ENCODE results near the gene ERBB2. TPM values are rescaled to one million over a fixed set of nuclear protein-coding genes. Genes with fewer than 3 reads are reported as not detected.

Gene ERBB2
- total and polyA plus RNA-seq, 2 of the 13 experiments (the other 11 are each of a cell fraction or from before 2014, with no cell fraction given) = 57.7 to 64.1 TPM

- TF ChIP-seq ZNF674 (CRISPR knock-in tag; IDR thresholded peaks at IDR 0.05; ENCODE audit: low read depth) (no peak), NFAT5 (CRISPR knock-in tag; IDR thresholded peaks at IDR 0.05) (peak; percentile 70; the same call in 1 of the 2 replicates), LBX2 (CRISPR knock-in tag; IDR thresholded peaks at IDR 0.05; ENCODE audit: borderline replicate concordance) (no peak), ESRRA (CRISPR knock-in tag; IDR thresholded peaks at IDR 0.05; ENCODE audit: low read depth) (0 out of 2 replicates have a peak, but pooled peaks have one; percentile 9), PBX2 (CRISPR knock-in tag; IDR thresholded peaks at IDR 0.05) (0 out of 2 replicates have a peak, but pooled peaks have one; percentile 20), NCOA5 (CRISPR knock-in tag; IDR thresholded peaks at IDR 0.05) (0 out of 2 replicates have a peak, but pooled peaks have one; percentile 17), ZFP90 (CRISPR knock-in tag; IDR thresholded peaks at IDR 0.05; ENCODE audit: borderline replicate concordance) (0 out of 2 replicates have a peak, but pooled peaks have one; percentile 25), NRL (CRISPR knock-in tag; IDR thresholded peaks at IDR 0.05; ENCODE audit: borderline replicate concordance) (0 out of 2 replicates have a peak, but pooled peaks have one; percentile 69), RELA (CRISPR knock-in tag; IDR thresholded peaks at IDR 0.05) (no peak), ZNF264 (CRISPR knock-in tag; IDR thresholded peaks at IDR 0.05) (peak; percentile 61; the same call in 1 of the 2 replicates)
- TF ChIP-seq, protein P1, sequence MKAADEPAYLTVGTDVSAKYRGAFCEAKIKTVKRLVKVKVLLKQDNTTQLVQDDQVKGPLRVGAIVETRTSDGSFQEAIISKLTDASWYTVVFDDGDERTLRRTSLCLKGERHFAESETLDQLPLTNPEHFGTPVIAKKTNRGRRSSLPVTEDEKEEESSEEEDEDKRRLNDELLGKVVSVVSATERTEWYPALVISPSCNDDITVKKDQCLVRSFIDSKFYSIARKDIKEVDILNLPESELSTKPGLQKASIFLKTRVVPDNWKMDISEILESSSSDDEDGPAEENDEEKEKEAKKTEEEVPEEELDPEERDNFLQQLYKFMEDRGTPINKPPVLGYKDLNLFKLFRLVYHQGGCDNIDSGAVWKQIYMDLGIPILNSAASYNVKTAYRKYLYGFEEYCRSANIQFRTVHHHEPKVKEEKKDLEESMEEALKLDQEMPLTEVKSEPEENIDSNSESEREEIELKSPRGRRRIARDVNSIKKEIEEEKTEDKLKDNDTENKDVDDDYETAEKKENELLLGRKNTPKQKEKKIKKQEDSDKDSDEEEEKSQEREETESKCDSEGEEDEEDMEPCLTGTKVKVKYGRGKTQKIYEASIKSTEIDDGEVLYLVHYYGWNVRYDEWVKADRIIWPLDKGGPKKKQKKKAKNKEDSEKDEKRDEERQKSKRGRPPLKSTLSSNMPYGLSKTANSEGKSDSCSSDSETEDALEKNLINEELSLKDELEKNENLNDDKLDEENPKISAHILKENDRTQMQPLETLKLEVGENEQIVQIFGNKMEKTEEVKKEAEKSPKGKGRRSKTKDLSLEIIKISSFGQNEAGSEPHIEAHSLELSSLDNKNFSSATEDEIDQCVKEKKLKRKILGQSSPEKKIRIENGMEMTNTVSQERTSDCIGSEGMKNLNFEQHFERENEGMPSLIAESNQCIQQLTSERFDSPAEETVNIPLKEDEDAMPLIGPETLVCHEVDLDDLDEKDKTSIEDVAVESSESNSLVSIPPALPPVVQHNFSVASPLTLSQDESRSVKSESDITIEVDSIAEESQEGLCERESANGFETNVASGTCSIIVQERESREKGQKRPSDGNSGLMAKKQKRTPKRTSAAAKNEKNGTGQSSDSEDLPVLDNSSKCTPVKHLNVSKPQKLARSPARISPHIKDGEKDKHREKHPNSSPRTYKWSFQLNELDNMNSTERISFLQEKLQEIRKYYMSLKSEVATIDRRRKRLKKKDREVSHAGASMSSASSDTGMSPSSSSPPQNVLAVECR (CRISPR knock-in tag; IDR thresholded peaks at IDR 0.05; ENCODE audit: borderline replicate concordance) = peak; percentile 87
Observed at GRCh38 chr17:39687546-39688474, 12.1 kb upstream of the ERBB2 start, which contains the start of gene PGAP3 (continued).
